CD4-positive, alpha-beta T cell treated with Interleukin-2 at 100 ng/mL for 4 hours (primary cell): ENCODE results near the gene PAX5.

Source experiments
- DNase-seq: peaks from one replicate; pipeline ENCODE4 v3.0.0-alpha.2; 2020; ENCODE audit warnings: low spot score

Gene PAX5

DNA sequence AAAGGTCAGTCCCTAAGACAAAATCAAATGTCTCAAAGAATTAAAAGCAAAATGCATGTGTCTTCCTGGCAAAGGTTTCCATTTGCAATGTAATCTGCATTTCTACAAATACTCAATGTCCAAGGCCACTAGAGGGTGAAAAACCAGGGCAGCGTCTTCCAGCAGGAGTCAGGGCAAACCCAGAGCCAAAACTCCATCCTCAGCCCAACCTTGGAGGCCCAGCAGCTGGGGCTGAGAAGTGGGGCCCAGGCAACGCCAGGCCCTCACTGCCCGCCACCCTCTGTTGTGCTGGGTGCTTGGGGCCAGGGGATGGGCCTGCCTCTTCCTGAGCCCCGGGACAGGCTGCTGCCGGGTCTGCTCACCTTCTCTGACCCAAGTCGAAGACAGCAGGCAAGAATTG lies 200.1 kb downstream of the PAX5 start:
- DNase-seq = no peak

DNA sequence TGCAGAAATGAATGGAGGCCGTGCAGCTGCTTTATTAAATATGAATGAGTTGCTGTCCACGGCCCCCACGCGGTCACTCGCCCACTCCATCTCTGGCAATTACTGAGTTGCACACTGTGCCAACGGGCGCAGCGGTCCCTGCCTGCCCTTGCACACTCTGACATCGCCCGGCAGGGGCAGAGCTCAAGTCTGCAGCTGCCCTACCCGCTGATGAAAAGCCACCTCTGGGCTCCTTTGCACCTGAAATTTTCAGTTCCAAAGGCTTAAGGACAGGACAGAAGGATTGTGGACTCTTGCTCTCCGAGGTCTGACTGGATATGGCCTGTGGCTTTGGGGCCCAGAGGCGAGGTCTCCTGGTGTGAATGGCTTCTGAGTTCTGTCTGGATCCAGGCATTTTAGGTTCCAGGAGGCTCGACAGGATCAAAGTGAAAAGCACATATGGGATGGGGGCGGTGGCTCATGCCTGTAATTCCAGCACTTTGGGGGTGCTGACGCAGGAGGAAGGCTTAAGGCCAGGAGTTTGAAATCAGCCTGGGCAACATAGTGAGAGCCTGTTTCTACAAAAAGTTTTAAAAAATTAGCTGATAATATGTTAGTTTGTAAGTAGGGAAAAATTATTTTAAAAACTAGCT lies 201.8 kb downstream of the PAX5 start:
- no peak for DNase-seq

DNA sequence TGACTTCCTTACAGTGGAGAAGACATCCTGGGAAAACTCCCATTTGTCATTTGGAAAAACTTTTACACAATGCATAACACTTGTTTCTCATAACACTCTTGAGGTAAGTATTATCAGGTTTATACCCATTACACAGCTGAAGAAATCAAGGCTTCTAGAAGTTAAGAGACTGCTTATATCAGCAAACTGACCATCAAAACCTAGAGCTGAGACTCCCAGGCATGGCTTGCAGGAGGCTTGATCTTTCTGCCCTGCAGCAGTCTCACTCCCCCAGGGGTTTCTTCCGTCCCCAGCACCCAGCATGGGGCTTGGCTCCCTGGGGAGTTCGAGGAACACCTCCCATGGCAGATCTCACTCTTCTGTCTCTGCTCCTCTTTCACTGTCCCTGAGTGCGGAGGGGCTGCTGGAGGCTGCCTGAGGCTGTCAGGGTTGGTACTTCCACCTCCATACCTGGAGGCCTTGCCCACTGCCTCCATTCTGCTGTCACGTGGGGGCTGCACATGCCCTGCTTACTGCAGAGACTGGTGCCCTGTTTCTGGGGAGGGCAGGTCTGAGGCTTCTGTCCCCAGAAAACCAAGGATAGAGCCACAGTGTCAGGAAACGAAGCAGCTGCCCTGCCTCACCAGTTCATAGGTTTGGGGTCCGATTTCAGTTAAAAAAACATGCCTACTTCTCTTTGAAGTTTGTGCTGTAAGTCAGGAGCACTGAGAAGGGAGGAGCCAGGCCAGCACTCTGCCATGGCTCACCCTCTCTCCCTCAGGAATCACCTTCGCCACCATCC lies 202.5 kb downstream of the PAX5 start:
- DNase-seq = no peak

- no peak for DNase-seq
Observed at GRCh38 chr9:36828611-36829013, 205.5 kb downstream of the PAX5 start.

- DNase-seq = no peak
Observed at GRCh38 chr9:36827593-36827992, 206.5 kb downstream of the PAX5 start.

DNA sequence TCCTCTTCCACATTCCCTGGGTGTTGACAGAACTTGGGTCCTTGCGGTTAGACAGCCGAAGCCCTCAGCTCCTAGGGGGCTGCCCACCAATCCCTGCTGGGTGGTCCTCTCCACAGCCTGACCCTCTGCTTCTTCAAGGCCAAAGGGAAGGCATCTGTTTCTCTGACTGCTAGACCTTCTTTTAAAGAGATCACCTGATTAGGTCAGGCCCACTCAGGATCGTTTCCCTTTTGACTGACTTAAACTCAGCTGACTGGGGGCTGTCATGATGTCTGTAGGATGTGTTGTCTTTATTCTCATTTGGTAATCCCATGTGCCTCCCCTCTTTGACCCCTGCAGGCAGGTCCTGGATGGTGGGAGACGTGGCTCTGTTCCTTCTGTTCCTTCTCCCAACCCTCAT lies 207.5 kb downstream of the PAX5 start:
- no peak for DNase-seq

GRCh38 chr9:36825179-36825578 lies 208.9 kb downstream of the PAX5 start:
- DNase-seq = no peak

DNA sequence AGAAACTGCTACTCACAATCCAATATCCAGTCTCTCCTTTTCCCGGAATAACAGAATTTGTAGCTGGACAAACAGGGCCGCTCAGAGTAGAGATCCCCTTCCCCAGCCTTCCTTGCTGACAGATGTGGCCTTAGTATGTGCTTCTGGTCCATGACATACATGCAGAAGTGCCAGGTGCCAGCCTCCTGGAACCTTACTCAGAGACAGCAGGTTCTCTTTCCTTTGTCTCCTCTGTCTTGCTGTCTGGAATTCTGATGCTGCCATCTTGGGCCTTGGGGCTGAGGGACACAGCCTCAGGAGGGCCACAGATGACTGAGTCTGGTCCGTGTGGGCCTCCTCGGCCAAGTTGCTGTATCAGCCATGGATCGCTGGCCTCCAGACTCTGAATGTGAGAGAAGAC lies 210.1 kb downstream of the PAX5 start:
- DNase-seq = no peak

DNA sequence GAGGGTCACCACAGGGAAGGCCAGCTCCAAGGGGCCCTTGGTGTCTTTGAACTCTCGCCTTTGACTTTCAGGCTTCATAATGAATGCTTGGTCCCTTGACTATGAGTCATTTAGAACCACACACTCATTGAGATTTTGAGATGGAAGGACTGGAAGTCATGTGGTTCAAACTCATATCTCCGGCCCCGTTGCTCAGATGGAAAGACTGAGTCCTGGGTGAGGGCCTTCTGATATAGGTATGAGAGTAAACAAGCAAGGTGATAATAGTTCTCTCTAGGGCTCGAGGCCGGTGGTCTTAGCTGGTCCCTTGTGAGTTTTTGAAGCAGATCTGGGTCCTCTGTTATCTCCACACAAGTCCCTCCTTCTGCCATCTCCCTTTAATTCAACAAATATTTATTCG lies 210.6 kb downstream of the PAX5 start:
- DNase-seq = no peak

GRCh38 chr9:36822201-36822600 lies 211.9 kb downstream of the PAX5 start:
- no peak for DNase-seq

DNA sequence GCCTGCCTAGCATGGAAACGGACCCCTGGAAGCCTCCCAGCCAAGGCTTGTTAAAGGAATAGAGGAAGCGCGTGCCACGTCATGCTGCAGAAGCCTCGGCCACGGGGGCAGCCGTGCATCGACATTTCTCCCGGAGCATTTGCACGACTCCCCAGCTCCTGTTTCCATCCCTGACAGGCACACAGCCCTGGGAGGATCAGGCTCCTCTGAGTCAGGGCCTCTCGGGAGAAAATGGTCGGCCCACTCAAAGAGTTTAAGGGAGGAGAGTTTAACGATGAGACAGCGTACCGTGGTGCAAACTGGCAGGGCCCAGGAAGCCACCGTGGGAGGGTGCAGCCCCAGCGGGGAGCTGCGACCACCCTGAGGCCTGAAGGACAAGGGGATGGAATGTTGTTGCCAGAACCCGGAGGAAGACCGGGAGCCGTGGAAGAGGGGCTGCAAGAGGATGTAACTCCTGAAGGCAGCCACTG lies 213.6 kb downstream of the PAX5 start:
- no peak for DNase-seq

GRCh38 chr9:36818965-36819870 lies 214.8 kb downstream of the PAX5 start:
- no peak for DNase-seq

DNA sequence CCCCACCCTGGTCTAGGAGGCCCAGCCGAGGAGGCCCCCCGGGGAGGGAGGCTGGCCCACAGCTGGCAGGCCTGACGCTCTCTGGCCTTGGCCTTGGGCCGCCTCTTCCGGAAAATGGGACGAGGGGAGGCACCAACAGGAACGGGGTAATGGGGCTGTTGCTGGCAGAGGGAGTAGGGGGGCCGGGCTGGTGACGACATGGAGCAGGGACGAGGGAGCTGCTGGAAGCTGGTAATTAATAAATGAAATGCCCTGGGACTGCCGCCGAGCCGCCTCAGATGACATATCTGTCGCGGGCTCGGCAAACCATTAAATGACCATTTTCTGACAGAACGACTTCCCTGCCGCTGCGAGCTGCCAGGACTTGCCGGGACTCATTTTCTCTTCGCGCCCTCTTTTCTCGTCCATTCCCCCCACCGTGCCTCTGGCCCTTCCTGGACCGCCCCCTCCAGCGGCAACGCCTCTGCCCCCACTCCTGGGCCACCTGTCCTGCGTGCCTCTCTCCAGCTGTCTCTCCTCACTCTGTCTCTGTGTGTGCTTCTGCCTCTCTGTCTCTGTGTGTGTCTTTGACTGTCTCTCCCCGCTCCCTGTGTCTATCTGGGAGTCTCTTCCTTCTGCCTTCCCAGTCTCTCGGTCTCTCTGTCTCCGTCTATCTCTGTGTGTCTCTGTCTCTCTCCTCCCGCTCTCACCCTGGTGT lies 215.7 kb downstream of the PAX5 start:
- no peak for DNase-seq

- no peak for DNase-seq
Observed at GRCh38 chr9:36817160-36817834, 216.8 kb downstream of the PAX5 start.

DNA sequence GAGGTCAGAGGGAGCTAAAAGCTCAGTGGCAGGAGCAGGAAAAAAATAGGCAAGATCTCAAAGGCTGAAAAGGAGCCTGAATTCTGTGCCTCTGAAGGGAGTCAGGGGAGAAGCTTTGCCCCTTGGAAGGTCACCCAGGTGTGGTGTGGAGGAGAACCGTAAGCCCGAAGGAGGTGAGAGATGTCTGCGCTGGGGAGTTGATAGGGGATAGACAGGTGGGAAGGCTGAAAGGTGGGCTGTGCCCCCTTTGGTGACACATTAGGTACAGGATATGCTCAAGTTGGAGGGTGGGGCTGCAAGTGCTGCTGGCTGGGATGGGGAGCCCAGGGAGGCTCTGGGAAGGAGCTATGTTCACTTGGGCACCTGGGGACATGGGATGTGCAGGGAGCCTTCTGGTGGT lies 217.7 kb downstream of the PAX5 start:
- DNase-seq = no peak

GRCh38 chr9:36815566-36816348 lies 218.3 kb downstream of the PAX5 start:
- DNase-seq = no peak

DNA sequence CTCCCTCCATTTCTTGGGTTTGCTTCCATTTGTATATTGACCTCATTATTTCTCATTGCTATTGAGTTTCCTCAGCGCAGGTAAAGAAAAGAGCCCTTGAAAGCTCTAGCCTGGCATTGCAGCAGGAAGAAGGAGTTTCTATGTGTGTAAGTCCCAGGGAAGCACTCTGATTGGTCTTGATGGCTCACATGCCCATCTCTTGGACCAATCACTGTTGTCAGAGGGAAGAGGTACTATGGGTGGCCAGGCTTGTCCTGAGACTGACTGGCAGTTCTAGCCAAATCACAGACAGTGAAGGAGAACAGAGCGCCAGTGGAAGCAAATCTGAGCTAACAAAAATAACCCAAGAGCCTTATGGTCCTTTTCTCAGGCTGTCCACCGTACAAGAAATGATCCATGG lies 219.0 kb downstream of the PAX5 start:
- no peak for DNase-seq

- DNase-seq = no peak
Observed at GRCh38 chr9:36813154-36813553, 220.9 kb downstream of the PAX5 start.

GRCh38 chr9:36812556-36812955 lies 221.5 kb downstream of the PAX5 start:
- DNase-seq = no peak

GRCh38 chr9:36808251-36808650 lies 225.8 kb downstream of the PAX5 start:
- DNase-seq = no peak

DNA sequence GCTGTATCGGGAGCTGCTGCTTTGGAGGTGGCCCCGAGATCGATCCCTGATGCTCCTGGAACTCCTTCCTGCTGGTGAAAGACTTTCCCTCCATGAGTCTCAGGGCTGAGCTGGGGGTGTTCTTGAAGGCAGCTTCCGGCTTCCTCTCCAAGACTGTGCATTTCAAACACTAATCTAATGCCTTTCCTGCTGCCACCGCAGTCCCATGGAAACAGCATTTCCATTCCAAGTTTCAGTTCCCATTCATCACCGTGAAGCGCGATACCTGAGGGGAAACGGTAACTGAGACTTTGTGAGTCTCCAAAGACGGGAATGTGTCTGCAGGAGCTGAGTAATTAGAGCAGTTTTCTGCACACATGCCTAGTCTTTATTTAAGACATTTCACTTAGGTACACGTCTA lies 230.1 kb downstream of the PAX5 start:
- DNase-seq = no peak
